WTC11 (cell line): ENCODE results near the gene U2AF1L4. TPM values are rescaled to one million over a fixed set of nuclear protein-coding genes. Genes with fewer than 3 reads are reported as not detected.

ENCODE experiments used
- ATAC-seq: fragments of 200-7000 bp; cut with Tn5 transposase; 2 replicates; pipeline ENCODE4 v1.10.0; 2021; ENCODE audit warnings: mild to moderate bottlenecking, moderate library complexity
- CTCF ChIA-PET: fragments of 300-600 bp; sonication (Branson Sonifier 250); formaldehyde crosslinking; loops from one replicate; lab custom pipeline; 2021; ENCODE audit warnings: antibody characterized with exemption; lab: Charles Lee
- POLR2A ChIA-PET: fragments of 350-600 bp; sonication (Branson Sonifier 250); formaldehyde crosslinking; loops from one replicate; lab custom pipeline; 2021; ENCODE audit warnings: antibody characterized with exemption; lab: Charles Lee
- DNase-seq: peaks from one replicate; pipeline ENCODE4 v3.0.0; 2021; ENCODE audit warnings: low spot score
- H3K27ac Mint-ChIP-seq: 2 replicates; pipeline ENCODE4 v1.8.0; 2021; ENCODE audit warnings: mixed read lengths
- H3K27me3 Mint-ChIP-seq: 2 replicates; pipeline ENCODE4 v1.8.0; 2021; ENCODE audit warnings: low read depth, mild to moderate bottlenecking, moderate library complexity, mixed read lengths
- H3K36me3 Mint-ChIP-seq: 2 replicates; pipeline ENCODE4 v1.8.0; 2021; ENCODE audit warnings: mixed read lengths
- H3K4me1 Mint-ChIP-seq: 2 replicates; pipeline ENCODE4 v1.8.0; 2022; ENCODE audit warnings: mixed read lengths
- H3K4me3 Mint-ChIP-seq: 2 replicates; pipeline ENCODE4 v1.8.0; 2021; ENCODE audit warnings: mild to moderate bottlenecking, moderate library complexity, mixed read lengths
- H3K9me3 Mint-ChIP-seq: 2 replicates; pipeline ENCODE4 v1.8.0; 2021; ENCODE audit warnings: mixed read lengths
- ATF1 ChIP-seq: sonication (generic); formaldehyde crosslinking; IDR thresholded peaks from 2 replicates; pipeline ENCODE4 v1.8.1; 2023; ENCODE audit warnings: mild to moderate bottlenecking, moderate library complexity, missing genetic modification reagents
- CREB1 ChIP-seq: sonication (generic); formaldehyde crosslinking; IDR thresholded peaks from 2 replicates; pipeline ENCODE4 v1.8.0; 2023; ENCODE audit warnings: mild to moderate bottlenecking, missing genetic modification reagents
- FOXJ3 ChIP-seq: sonication (generic); formaldehyde crosslinking; IDR thresholded peaks from 2 replicates; pipeline ENCODE4 v1.9.0; 2021; ENCODE audit warnings: missing genetic modification reagents, mild to moderate bottlenecking, borderline replicate concordance
- GTF2I ChIP-seq: fragments of 250-450 bp; sonication (Bioruptor Pico); conservative IDR thresholded peaks from 2 replicates; pipeline ENCODE4 v1.4.0; 2021; ENCODE audit warnings: mild to moderate bottlenecking
- IRF2 ChIP-seq: sonication (generic); formaldehyde crosslinking; IDR thresholded peaks from 2 replicates; pipeline ENCODE4 v1.8.0; 2022; ENCODE audit warnings: low read depth, missing genetic modification reagents, borderline replicate concordance
- JAZF1 ChIP-seq: fragments of 250-450 bp; sonication (Bioruptor Pico); IDR thresholded peaks from 2 replicates; pipeline ENCODE4 v1.9.0; 2021; ENCODE audit warnings: moderate library complexity, mild to moderate bottlenecking, inconsistent platforms
- KAT7 ChIP-seq: sonication (generic); formaldehyde crosslinking; IDR thresholded peaks from 2 replicates; pipeline ENCODE4 v1.8.1; 2023; ENCODE audit warnings: missing genetic modification reagents, mild to moderate bottlenecking, borderline replicate concordance
- NFATC4 ChIP-seq: fragments of 250-450 bp; sonication (Bioruptor Pico); IDR thresholded peaks from 2 replicates; pipeline ENCODE4 v1.9.0; 2021; ENCODE audit warnings: mild to moderate bottlenecking
- NR3C1 ChIP-seq: sonication (generic); formaldehyde crosslinking; conservative IDR thresholded peaks from 2 replicates; pipeline ENCODE4 v1.8.1; 2023; ENCODE audit warnings: low read depth, mild to moderate bottlenecking, missing genetic modification reagents
- OVOL2 ChIP-seq: fragments of 250-450 bp; sonication (Bioruptor Pico); IDR thresholded peaks from 2 replicates; pipeline ENCODE4 v1.9.0; 2021; ENCODE audit warnings: mild to moderate bottlenecking, borderline replicate concordance
- RELA ChIP-seq: sonication (generic); formaldehyde crosslinking; IDR thresholded peaks from 2 replicates; pipeline ENCODE4 v1.8.1; 2022; ENCODE audit warnings: missing genetic modification reagents, mild to moderate bottlenecking, borderline replicate concordance
- SMAD4 ChIP-seq: sonication (generic); formaldehyde crosslinking; IDR thresholded peaks from 2 replicates; pipeline ENCODE4 v1.8.0; 2022; ENCODE audit warnings: mild to moderate bottlenecking, missing genetic modification reagents
- SOX15 ChIP-seq: fragments of 250-450 bp; sonication (Bioruptor Pico); IDR thresholded peaks from 2 replicates; pipeline ENCODE4 v1.9.0; 2021; ENCODE audit warnings: mild to moderate bottlenecking
- ZNF416 ChIP-seq: fragments of 250-450 bp; sonication (Bioruptor Pico); IDR thresholded peaks from 2 replicates; pipeline ENCODE4 v1.9.0; 2021; ENCODE audit warnings: mild to moderate bottlenecking, inconsistent platforms
- total RNA-seq: library from RNA; stranded (reverse); gene quantifications from 3 replicates; pipeline ENCODE4 v1.2.3, GENCODE V29; 2021
- TF ChIP-seq, protein P1 (sequence below): sonication (generic); formaldehyde crosslinking; IDR thresholded peaks from 2 replicates; pipeline ENCODE4 v1.8.0; 2022; ENCODE audit warnings: mild to moderate bottlenecking, missing genetic modification reagents
- TF ChIP-seq, protein P2 (sequence below): fragments of 250-450 bp; sonication (Bioruptor Pico); IDR thresholded peaks from 2 replicates; pipeline ENCODE4 v1.8.0; 2021; ENCODE audit warnings: mild to moderate bottlenecking
- TF ChIP-seq, protein P3 (sequence below): sonication (generic); formaldehyde crosslinking; IDR thresholded peaks from 2 replicates; pipeline ENCODE4 v1.8.1; 2022; ENCODE audit warnings: low read depth, missing genetic modification reagents, borderline replicate concordance
- TF ChIP-seq, protein P4 (sequence below): fragments of 250-450 bp; sonication (Bioruptor Pico); IDR thresholded peaks from 2 replicates; pipeline ENCODE4 v2.1.2; 2022; ENCODE audit warnings: mild to moderate bottlenecking, moderate library complexity
- TF ChIP-seq, protein P5 (sequence below): sonication (generic); formaldehyde crosslinking; conservative IDR thresholded peaks from 2 replicates; pipeline ENCODE4 v1.8.1; 2022; ENCODE audit warnings: mild to moderate bottlenecking, missing genetic modification reagents
- TF ChIP-seq, protein P6 (sequence below): sonication (generic); formaldehyde crosslinking; IDR thresholded peaks from 2 replicates; pipeline ENCODE4 v1.8.0; 2023; ENCODE audit warnings: mild to moderate bottlenecking, missing genetic modification reagents

Gene U2AF1L4
- total RNA-seq, 1 experiment from 2014 or later: 20.9 TPM

DNA sequence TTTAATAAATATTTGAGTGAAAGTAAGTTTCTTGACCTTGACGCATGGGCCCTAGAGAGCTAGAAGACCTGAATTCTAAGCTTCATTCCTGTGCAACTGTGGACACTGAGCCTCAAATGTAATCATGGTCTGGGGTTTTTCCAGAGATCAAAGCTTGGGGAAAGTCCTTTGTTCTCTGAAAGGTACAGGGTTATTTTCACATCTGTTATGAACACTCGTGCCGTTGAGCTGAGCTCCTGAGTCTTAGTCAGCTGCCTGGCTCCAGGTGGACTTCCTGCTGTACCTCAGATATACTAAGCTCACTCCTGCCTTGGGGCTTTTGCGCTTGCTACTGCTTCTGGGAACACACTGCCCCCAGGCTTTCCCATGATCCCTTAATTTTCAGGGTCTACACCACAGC is 48.4 kb downstream of the U2AF1L4 start:
- Mint-ChIP-seq H3K27me3 (peaks cover 11% of the 10 kb centered on the region), H3K36me3 (no peaks in the 10 kb centered on the region), H3K9me3 (peaks cover 4% of the 10 kb centered on the region; the same call in 1 of the 2 replicates), H3K4me3 (no peak overlapping the region), H3K27ac (no peak overlapping the region), H3K4me1 (no peaks in the 10 kb centered on the region; the same call in 1 of the 2 replicates)
- no peak for ATAC-seq
- POLR2A ChIA-PET: no interaction called here
- TF ChIP-seq, protein P1, sequence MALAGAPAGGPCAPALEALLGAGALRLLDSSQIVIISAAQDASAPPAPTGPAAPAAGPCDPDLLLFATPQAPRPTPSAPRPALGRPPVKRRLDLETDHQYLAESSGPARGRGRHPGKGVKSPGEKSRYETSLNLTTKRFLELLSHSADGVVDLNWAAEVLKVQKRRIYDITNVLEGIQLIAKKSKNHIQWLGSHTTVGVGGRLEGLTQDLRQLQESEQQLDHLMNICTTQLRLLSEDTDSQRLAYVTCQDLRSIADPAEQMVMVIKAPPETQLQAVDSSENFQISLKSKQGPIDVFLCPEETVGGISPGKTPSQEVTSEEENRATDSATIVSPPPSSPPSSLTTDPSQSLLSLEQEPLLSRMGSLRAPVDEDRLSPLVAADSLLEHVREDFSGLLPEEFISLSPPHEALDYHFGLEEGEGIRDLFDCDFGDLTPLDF (CRISPR knock-in tag): no peak
- TF ChIP-seq NR3C1 (CRISPR knock-in tag) (no peak), ATF1 (CRISPR knock-in tag) (no peak), KAT7 (CRISPR knock-in tag) (no peak), FOXJ3 (CRISPR knock-in tag) (no peak), NFATC4 (CRISPR knock-in tag) (no peak), IRF2 (CRISPR knock-in tag) (no peak), RELA (no peak), JAZF1 (no peak), GTF2I (CRISPR knock-in tag) (no peak)
- TF ChIP-seq, protein P2, sequence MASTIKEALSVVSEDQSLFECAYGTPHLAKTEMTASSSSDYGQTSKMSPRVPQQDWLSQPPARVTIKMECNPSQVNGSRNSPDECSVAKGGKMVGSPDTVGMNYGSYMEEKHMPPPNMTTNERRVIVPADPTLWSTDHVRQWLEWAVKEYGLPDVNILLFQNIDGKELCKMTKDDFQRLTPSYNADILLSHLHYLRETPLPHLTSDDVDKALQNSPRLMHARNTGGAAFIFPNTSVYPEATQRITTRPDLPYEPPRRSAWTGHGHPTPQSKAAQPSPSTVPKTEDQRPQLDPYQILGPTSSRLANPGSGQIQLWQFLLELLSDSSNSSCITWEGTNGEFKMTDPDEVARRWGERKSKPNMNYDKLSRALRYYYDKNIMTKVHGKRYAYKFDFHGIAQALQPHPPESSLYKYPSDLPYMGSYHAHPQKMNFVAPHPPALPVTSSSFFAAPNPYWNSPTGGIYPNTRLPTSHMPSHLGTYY: no peak
- TF ChIP-seq, protein P3, sequence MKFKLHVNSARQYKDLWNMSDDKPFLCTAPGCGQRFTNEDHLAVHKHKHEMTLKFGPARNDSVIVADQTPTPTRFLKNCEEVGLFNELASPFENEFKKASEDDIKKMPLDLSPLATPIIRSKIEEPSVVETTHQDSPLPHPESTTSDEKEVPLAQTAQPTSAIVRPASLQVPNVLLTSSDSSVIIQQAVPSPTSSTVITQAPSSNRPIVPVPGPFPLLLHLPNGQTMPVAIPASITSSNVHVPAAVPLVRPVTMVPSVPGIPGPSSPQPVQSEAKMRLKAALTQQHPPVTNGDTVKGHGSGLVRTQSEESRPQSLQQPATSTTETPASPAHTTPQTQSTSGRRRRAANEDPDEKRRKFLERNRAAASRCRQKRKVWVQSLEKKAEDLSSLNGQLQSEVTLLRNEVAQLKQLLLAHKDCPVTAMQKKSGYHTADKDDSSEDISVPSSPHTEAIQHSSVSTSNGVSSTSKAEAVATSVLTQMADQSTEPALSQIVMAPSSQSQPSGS (CRISPR knock-in tag): no peak
- no peak for DNase-seq
- CTCF ChIA-PET: interaction anchor here (0.6 to 1.7 kb wide), 5 partner anchors 10 to 234 kb away, joined by 3 to 6 read pairs (median 3); no protein-coding TSS in a partner anchor

DNA sequence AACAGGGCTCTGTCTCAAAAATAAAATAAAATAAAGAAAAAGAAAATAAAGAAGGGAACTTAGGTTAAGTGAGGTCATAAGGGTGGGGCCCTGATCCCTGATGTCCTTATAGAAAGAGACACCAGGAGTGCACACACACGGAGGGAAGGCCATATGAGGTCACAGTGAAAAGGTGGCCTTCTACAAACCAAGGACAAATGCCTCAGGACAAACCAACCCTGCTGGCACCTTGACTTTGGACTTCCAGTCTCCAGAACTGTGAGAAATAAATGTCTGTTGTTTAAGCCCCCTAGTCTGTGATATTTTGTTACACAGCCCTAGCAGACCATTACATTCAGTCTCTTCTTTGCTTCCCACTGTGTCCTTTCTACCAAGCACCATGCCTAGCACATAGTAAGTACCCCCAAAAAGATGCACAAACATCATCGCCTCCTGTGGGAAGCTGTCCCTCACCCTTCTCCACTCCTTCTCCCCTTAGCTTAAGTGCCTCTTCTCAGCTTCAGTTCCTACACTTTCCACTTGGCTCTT is 49.3 kb downstream of the U2AF1L4 start:
- Mint-ChIP-seq H3K4me1 (no peaks in the 10 kb centered on the region; the same call in 1 of the 2 replicates), H3K27ac (no peak overlapping the region), H3K9me3 (peaks cover 4% of the 10 kb centered on the region; the same call in 1 of the 2 replicates), H3K4me3 (no peak overlapping the region), H3K36me3 (no peaks in the 10 kb centered on the region), H3K27me3 (peaks cover 11% of the 10 kb centered on the region)
- TF ChIP-seq ZNF416 (CRISPR knock-in tag) (no peak), CREB1 (CRISPR knock-in tag) (no peak), SMAD4 (CRISPR knock-in tag) (no peak), SOX15 (CRISPR knock-in tag) (no peak), OVOL2 (CRISPR knock-in tag) (no peak)
- TF ChIP-seq, protein P4, sequence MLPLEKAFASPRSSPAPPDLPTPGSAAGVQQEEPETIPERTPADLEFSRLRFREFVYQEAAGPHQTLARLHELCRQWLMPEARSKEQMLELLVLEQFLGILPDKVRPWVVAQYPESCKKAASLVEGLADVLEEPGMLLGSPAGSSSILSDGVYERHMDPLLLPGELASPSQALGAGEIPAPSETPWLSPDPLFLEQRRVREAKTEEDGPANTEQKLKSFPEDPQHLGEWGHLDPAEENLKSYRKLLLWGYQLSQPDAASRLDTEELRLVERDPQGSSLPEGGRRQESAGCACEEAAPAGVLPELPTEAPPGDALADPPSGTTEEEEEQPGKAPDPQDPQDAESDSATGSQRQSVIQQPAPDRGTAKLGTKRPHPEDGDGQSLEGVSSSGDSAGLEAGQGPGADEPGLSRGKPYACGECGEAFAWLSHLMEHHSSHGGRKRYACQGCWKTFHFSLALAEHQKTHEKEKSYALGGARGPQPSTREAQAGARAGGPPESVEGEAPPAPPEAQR (CRISPR knock-in tag): no peak
- TF ChIP-seq, protein P5, sequence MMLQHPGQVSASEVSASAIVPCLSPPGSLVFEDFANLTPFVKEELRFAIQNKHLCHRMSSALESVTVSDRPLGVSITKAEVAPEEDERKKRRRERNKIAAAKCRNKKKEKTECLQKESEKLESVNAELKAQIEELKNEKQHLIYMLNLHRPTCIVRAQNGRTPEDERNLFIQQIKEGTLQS: no peak
- TF ChIP-seq, protein P6, sequence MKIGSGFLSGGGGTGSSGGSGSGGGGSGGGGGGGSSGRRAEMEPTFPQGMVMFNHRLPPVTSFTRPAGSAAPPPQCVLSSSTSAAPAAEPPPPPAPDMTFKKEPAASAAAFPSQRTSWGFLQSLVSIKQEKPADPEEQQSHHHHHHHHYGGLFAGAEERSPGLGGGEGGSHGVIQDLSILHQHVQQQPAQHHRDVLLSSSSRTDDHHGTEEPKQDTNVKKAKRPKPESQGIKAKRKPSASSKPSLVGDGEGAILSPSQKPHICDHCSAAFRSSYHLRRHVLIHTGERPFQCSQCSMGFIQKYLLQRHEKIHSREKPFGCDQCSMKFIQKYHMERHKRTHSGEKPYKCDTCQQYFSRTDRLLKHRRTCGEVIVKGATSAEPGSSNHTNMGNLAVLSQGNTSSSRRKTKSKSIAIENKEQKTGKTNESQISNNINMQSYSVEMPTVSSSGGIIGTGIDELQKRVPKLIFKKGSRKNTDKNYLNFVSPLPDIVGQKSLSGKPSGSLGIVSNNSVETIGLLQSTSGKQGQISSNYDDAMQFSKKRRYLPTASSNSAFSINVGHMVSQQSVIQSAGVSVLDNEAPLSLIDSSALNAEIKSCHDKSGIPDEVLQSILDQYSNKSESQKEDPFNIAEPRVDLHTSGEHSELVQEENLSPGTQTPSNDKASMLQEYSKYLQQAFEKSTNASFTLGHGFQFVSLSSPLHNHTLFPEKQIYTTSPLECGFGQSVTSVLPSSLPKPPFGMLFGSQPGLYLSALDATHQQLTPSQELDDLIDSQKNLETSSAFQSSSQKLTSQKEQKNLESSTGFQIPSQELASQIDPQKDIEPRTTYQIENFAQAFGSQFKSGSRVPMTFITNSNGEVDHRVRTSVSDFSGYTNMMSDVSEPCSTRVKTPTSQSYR (CRISPR knock-in tag): no peak
- POLR2A ChIA-PET: no interaction called here
- CTCF ChIA-PET: interaction anchor here (1.1 to 1.7 kb wide), 3 partner anchors 11 to 235 kb away, joined by 3 to 6 read pairs (median 3); no protein-coding TSS in a partner anchor
- DNase-seq (no peak), ATAC-seq (no peak)
